ENCODE results near the gene CRHR2. TPM values are rescaled to one million over a fixed set of nuclear protein-coding genes. Genes with fewer than 3 reads are reported as not detected.

Gene CRHR2
- total RNA-seq, 5 donors from 2014 or later (not counting 1 experiment from before 2014, with no cell fraction given), result 0.09 TPM; not detected in 4

DNA sequence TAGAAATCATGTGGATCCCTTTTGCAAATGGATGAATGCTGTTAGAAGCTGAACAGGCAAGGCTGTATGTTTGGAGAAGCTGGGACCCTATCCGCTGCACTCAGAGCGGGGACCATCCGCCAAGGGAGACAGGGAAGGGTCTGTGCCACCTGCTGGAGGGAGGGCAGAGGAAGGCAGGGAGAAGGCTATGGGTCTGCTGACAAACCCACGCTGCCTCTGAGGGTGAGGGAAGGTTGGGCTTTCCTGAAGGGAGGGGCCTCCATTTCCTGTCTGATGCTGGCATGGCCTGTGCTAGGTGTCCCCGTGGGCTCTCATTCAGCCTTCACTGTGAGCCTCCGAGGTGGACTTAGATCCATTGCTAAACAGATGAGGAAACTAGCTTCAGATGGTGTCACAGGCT lies 5.3 kb upstream of the CRHR2 start:
- Mint-ChIP-seq H3K4me3 (no peak overlapping the region), H3K4me1 (peaks cover 0 to 7% (median 6%) of the 10 kb centered on the region in 3 donors), H3K36me3 (no peaks in the 10 kb centered on the region), H3K27me3 (peaks cover 18 to 28% of the 10 kb centered on the region in 2 donors), H3K9me3 (no peaks in the 10 kb centered on the region), H3K27ac (no peak overlapping the region)
- no peaks in the 10 kb centered on the region for H3K9me3 ChIP-seq
- ChIA-PET POLR2A (no interaction called here), CTCF (interaction anchor here in 1 of 2 donors (0.6 kb wide), 1 partner anchor 8 kb away, joined by 3 read pairs; no protein-coding TSS in a partner anchor)
- no peaks in the 10 kb centered on the region for H3K36me3 ChIP-seq (ENCODE audit: control insufficient read depth in 2 of 2, extremely low read depth in 1 of 2, insufficient read depth in 1 of 2, low read length in 1 of 2)
- peaks cover 5 to 58% of the 10 kb centered on the region in 2 experiments for H3K27me3 ChIP-seq (replicated peaks in 1 of 2; ENCODE audit: control insufficient read depth in 2 of 2, extremely low read depth in 1 of 2, insufficient read depth in 2 of 2, low read length in 1 of 2)
- DNase-seq (no peak), ATAC-seq (replicated peaks in 1 of 4) (no peak)
- H3K4me3 ChIP-seq (ENCODE audit: control insufficient read depth in 1 of 2, extremely low read depth in 1 of 2, low read length in 1 of 2), result no peak overlapping the region
- 56% methylated on average over 6 of the region's 6 CpGs for WGBS (ENCODE audit: insufficient coverage)
- H3K27ac ChIP-seq (ENCODE audit: low read length), result no peak overlapping the region
- peaks cover 0 to 6% of the 10 kb centered on the region in 2 experiments for H3K4me1 ChIP-seq (ENCODE audit: control insufficient read depth in 1 of 2, extremely low read depth in 1 of 2, insufficient read depth in 2 of 2, low read length in 2 of 2)

DNA sequence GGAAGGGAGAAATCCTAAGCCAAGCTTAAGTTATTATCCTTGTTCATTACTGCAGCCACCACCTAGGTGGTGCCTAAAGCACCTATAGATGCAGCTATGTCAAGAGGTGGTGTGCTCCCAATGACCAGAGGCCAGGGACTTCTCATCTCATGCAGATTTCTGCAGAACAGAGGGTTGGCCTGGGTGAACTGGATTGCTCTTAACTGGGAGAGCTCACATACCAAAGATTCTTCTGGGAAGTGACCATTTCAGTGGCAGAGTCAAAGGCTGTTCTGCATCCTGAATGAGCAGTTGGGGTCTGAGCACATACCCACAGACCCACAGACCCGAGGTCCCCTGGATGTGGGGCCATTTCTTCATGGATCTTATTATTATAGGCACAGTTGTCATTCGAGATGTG lies 2.1 kb upstream of the CRHR2 start:
- Mint-ChIP-seq H3K36me3 (no peaks in the 10 kb centered on the region), H3K9me3 (no peaks in the 10 kb centered on the region), H3K4me1 (peaks cover 9 to 19% (median 14%) of the 10 kb centered on the region in 3 donors), H3K4me3 (no peak overlapping the region), H3K27ac (no peak overlapping the region), H3K27me3 (peaks cover 38 to 54% of the 10 kb centered on the region in 2 donors)
- WGBS (ENCODE audit: insufficient coverage), result 20% methylated on average over 1 of the region's 2 CpGs
- no peaks in the 10 kb centered on the region for H3K9me3 ChIP-seq
- H3K4me3 ChIP-seq (ENCODE audit: control insufficient read depth in 1 of 2, extremely low read depth in 1 of 2, low read length in 1 of 2), result no peak overlapping the region
- peaks cover 0 to 20% of the 10 kb centered on the region in 2 experiments for H3K4me1 ChIP-seq (ENCODE audit: control insufficient read depth in 1 of 2, extremely low read depth in 1 of 2, insufficient read depth in 2 of 2, low read length in 2 of 2)
- DNase-seq (no peak), ATAC-seq (replicated peaks in 1 of 4) (no peak)
- POLR2A ChIA-PET, result no interaction called here
- H3K27me3 ChIP-seq (replicated peaks in 1 of 2; ENCODE audit: control insufficient read depth in 2 of 2, extremely low read depth in 1 of 2, insufficient read depth in 2 of 2, low read length in 1 of 2), result peaks cover 8 to 65% of the 10 kb centered on the region in 2 experiments
- H3K27ac ChIP-seq (ENCODE audit: low read length), result no peak overlapping the region
- no peaks in the 10 kb centered on the region for H3K36me3 ChIP-seq (ENCODE audit: control insufficient read depth in 2 of 2, extremely low read depth in 1 of 2, insufficient read depth in 1 of 2, low read length in 1 of 2)
- CTCF ChIA-PET, result interaction anchor here in 1 of 2 donors (1.1 to 3.2 kb wide), 2 partner anchors 12 to 56 kb away, joined by 3 to 16 read pairs; no protein-coding TSS in a partner anchor

DNA sequence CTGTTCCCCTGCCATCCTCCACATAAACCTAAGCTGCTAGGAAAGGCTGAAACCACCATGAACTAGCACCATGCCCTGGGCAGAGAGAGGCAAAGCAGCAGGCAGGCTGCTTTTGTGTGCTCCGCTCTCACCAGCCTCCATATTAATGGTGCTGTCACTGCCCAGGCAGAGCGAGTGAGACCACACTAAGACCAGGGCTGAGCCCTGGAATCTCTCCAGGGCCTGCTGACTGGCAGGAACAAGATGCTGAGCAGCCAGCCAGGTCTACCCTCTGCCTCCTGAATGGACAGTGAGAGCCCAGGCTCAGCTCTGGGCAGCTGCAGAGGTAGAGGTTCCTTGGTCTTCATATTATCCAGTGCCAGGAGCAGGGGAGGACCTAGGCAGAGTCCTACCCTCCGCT lies 1.6 kb upstream of the CRHR2 start:
- H3K9me3 ChIP-seq, result no peaks in the 10 kb centered on the region
- H3K4me1 ChIP-seq (ENCODE audit: control insufficient read depth in 1 of 2, extremely low read depth in 1 of 2, insufficient read depth in 2 of 2, low read length in 2 of 2), result peaks cover 0 to 20% of the 10 kb centered on the region in 2 experiments
- H3K27me3 ChIP-seq (replicated peaks in 1 of 2; ENCODE audit: control insufficient read depth in 2 of 2, extremely low read depth in 1 of 2, insufficient read depth in 2 of 2, low read length in 1 of 2), result peaks cover 11 to 68% of the 10 kb centered on the region in 2 experiments
- ChIA-PET POLR2A (no interaction called here), CTCF (interaction anchor here in 1 of 2 donors (1.1 to 3.2 kb wide), 2 partner anchors 12 to 57 kb away, joined by 3 to 16 read pairs; no protein-coding TSS in a partner anchor)
- 81% methylated on average over 3 of the region's 3 CpGs for WGBS (ENCODE audit: insufficient coverage)
- H3K36me3 ChIP-seq (ENCODE audit: control insufficient read depth in 2 of 2, extremely low read depth in 1 of 2, insufficient read depth in 1 of 2, low read length in 1 of 2), result no peaks in the 10 kb centered on the region
- H3K9me3 Mint-ChIP-seq, result no peaks in the 10 kb centered on the region
- peak overlapping the region in 1 of 2 donors; percentile 25 for H3K27ac Mint-ChIP-seq
- peaks cover 44 to 59% of the 10 kb centered on the region in 2 donors for H3K27me3 Mint-ChIP-seq
- H3K4me1 Mint-ChIP-seq, result peaks cover 9 to 19% (median 14%) of the 10 kb centered on the region in 3 donors
- H3K36me3 Mint-ChIP-seq, result no peaks in the 10 kb centered on the region
- ATAC-seq (replicated peaks in 1 of 4) (no peak), DNase-seq (no peak)
- no peak overlapping the region for H3K27ac ChIP-seq (ENCODE audit: low read length)
- H3K4me3 ChIP-seq (ENCODE audit: control insufficient read depth in 1 of 2, extremely low read depth in 1 of 2, low read length in 1 of 2), result no peak overlapping the region
- H3K4me3 Mint-ChIP-seq, result peak overlapping the region in 2 of 3 donors; percentile 47 to 49

DNA sequence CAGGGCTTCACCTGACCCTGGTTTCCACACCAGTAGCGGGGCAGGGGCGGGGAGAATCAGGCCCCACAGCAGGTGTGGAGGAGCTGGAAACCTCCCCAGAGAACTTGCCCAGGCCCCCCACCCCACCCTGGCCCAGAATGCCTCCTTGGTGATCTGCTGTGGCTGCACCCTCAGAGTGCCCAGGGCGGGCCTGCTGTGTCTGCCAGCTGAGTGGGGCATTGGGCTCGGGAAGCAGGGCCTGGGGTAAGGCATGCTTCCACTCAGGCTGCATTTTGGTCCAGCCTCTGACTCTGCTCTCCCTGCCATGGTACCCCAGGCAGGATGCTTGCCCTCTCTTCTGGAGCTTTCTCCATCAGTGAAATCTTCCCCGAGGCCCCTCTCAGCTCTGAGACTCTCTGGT lies 1.1 kb upstream of the CRHR2 start:
- Mint-ChIP-seq H3K27ac (peak overlapping the region in 1 of 2 donors; percentile 25), H3K4me3 (peak overlapping the region; percentile 28 to 84 (median 49)), H3K36me3 (no peaks in the 10 kb centered on the region), H3K27me3 (peaks cover 49 to 64% of the 10 kb centered on the region in 2 donors), H3K9me3 (no peaks in the 10 kb centered on the region), H3K4me1 (peaks cover 9 to 19% (median 14%) of the 10 kb centered on the region in 3 donors)
- Histone ChIP-seq H3K9me3 (no peaks in the 10 kb centered on the region), H3K36me3 (ENCODE audit: control insufficient read depth in 2 of 2, extremely low read depth in 1 of 2, insufficient read depth in 1 of 2, low read length in 1 of 2) (no peaks in the 10 kb centered on the region), H3K4me1 (ENCODE audit: control insufficient read depth in 1 of 2, extremely low read depth in 1 of 2, insufficient read depth in 2 of 2, low read length in 2 of 2) (peaks cover 0 to 20% of the 10 kb centered on the region in 2 experiments), H3K4me3 (ENCODE audit: control insufficient read depth in 1 of 2, extremely low read depth in 1 of 2, low read length in 1 of 2) (no peak overlapping the region), H3K27ac (ENCODE audit: low read length) (no peak overlapping the region), H3K27me3 (replicated peaks in 1 of 2; ENCODE audit: control insufficient read depth in 2 of 2, extremely low read depth in 1 of 2, insufficient read depth in 2 of 2, low read length in 1 of 2) (peaks cover 11 to 70% of the 10 kb centered on the region in 2 experiments)
- no peak for ATAC-seq (replicated peaks in 1 of 4)
- POLR2A ChIA-PET, result no interaction called here
- CTCF ChIA-PET, result interaction anchor here in 1 of 2 donors (3.2 kb wide), 1 partner anchor 57 kb away, joined by 16 read pairs; no protein-coding TSS in a partner anchor
- no peak for DNase-seq
- 79% methylated on average over 2 of the region's 5 CpGs for WGBS (ENCODE audit: insufficient coverage)

DNA sequence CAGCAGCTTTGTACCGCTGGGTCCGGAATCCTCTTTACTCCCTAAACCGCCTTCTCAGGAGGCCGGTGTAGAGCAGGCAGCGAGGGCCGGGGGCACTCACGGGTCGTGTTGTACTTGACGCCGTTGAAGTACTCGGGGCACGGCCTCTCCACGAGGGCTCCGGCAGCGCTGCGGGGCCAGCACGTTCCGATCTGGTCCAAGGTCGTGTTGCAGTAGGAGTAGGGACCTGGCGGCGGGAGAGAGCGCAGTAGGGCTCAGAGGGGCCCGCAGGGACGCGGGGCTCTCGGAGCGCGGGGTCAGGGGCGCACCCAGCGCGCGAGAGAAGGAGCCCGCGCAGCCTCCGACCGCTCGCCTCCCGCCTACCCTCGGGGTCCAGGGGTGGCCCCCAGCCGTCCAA lies 443 bp downstream of the CRHR2 start:
- peak overlapping the region; percentile 40 to 46 for H3K4me3 ChIP-seq (ENCODE audit: control insufficient read depth in 1 of 2, extremely low read depth in 1 of 2, low read length in 1 of 2)
- Mint-ChIP-seq H3K36me3 (no peaks in the 10 kb centered on the region), H3K27ac (no peak overlapping the region), H3K4me1 (peaks cover 9 to 18% (median 12%) of the 10 kb centered on the region in 3 donors), H3K4me3 (peak overlapping the region; percentile 53 to 84 (median 68)), H3K27me3 (peaks cover 55 to 71% of the 10 kb centered on the region in 2 donors), H3K9me3 (no peaks in the 10 kb centered on the region)
- H3K36me3 ChIP-seq (ENCODE audit: control insufficient read depth in 2 of 2, extremely low read depth in 1 of 2, insufficient read depth in 1 of 2, low read length in 1 of 2), result no peaks in the 10 kb centered on the region
- CTCF ChIA-PET, result interaction anchor here (0.8 to 3.2 kb wide), 3 partner anchors 14 to 59 kb away, joined by 3 to 16 read pairs (median 4); no protein-coding TSS in a partner anchor
- no peak overlapping the region for H3K27ac ChIP-seq (ENCODE audit: low read length)
- no peaks in the 10 kb centered on the region for H3K9me3 ChIP-seq
- WGBS (ENCODE audit: insufficient coverage), result 6% methylated on average over 37 of the region's 40 CpGs
- ATAC-seq (replicated peaks in 1 of 4), result peak; percentile 5 to 36 (median 34)
- peaks cover 0 to 17% of the 10 kb centered on the region in 2 experiments for H3K4me1 ChIP-seq (ENCODE audit: control insufficient read depth in 1 of 2, extremely low read depth in 1 of 2, insufficient read depth in 2 of 2, low read length in 2 of 2)
- peaks cover 11 to 77% of the 10 kb centered on the region in 2 experiments for H3K27me3 ChIP-seq (replicated peaks in 1 of 2; ENCODE audit: control insufficient read depth in 2 of 2, extremely low read depth in 1 of 2, insufficient read depth in 2 of 2, low read length in 1 of 2)
- POLR2A ChIA-PET, result no interaction called here
- peak in 6 of 35 experiments; percentile 3 to 15 (median 8) for DNase-seq

DNA sequence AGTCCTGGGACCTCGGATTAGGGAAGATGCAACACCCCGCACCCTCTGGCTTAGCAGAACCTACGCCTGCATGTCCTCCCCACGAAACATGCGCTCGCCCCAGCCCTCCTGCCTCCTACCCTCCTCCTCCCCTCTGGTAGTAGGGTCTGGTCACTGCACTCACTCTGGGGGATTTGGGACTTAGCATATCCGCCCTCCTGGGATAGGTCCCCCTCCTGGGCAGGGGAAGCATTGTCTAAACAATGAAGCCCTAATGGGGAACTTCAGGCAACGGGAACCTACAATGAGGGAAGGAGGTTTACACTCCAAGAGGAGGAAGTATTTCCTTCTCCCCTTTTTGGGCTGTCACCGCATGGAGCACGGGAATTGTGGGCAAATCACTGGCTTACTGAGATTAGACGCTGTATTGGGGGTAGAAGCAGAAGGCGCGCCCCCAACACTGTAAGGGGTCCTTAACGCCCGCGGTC lies 892 bp downstream of the CRHR2 start:
- no peaks in the 10 kb centered on the region for H3K36me3 Mint-ChIP-seq
- Histone ChIP-seq H3K27me3 (replicated peaks in 1 of 2; ENCODE audit: control insufficient read depth in 2 of 2, extremely low read depth in 1 of 2, insufficient read depth in 2 of 2, low read length in 1 of 2) (peaks cover 11 to 80% of the 10 kb centered on the region in 2 experiments), H3K27ac (ENCODE audit: low read length) (no peak overlapping the region), H3K4me3 (ENCODE audit: control insufficient read depth in 1 of 2, extremely low read depth in 1 of 2, low read length in 1 of 2) (peak overlapping the region; percentile 40 to 46), H3K9me3 (no peaks in the 10 kb centered on the region), H3K4me1 (ENCODE audit: control insufficient read depth in 1 of 2, extremely low read depth in 1 of 2, insufficient read depth in 2 of 2, low read length in 2 of 2) (peaks cover 0 to 17% of the 10 kb centered on the region in 2 experiments), H3K36me3 (ENCODE audit: control insufficient read depth in 2 of 2, extremely low read depth in 1 of 2, insufficient read depth in 1 of 2, low read length in 1 of 2) (no peaks in the 10 kb centered on the region)
- ChIA-PET POLR2A (no interaction called here), CTCF (interaction anchor here in 1 of 2 donors (0.5 to 3.2 kb wide), 4 partner anchors 13 to 168 kb away, joined by 3 to 16 read pairs (median 3); no protein-coding TSS in a partner anchor)
- no peaks in the 10 kb centered on the region for H3K9me3 Mint-ChIP-seq
- peaks cover 9 to 18% (median 12%) of the 10 kb centered on the region in 3 donors for H3K4me1 Mint-ChIP-seq
- peak overlapping the region; percentile 53 to 84 (median 68) for H3K4me3 Mint-ChIP-seq
- no peak for DNase-seq
- WGBS (ENCODE audit: insufficient coverage), result 25% methylated on average over 2 of the region's 16 CpGs
- peaks cover 59 to 76% of the 10 kb centered on the region in 2 donors for H3K27me3 Mint-ChIP-seq
- H3K27ac Mint-ChIP-seq, result no peak overlapping the region
- no peak for ATAC-seq (replicated peaks in 1 of 4)

All from T-cell (primary cell).